Fibroblast of the aortic adventitia (primary cell): ENCODE results near the gene IRGC. TPM values are rescaled to one million over a fixed set of nuclear protein-coding genes. Genes with fewer than 3 reads are reported as not detected.

Experiments used
- DNase-seq: peaks from one replicate; pipeline ENCODE4 v3.0.0-alpha.2; 2010; ENCODE audit warnings: low read depth
- H3K4me3 ChIP-seq: 2 replicates; pipeline ENCODE4 v1.5.1; 2011; ENCODE audit warnings: low read depth, mild to moderate bottlenecking, control low read depth, low read length, moderate library complexity
- CTCF ChIP-seq: IDR thresholded peaks from 2 replicates; pipeline ENCODE4 v1.5.1; 2011; ENCODE audit warnings: mild to moderate bottlenecking, low read length, control low read depth, inconsistent platforms; ENCODE audit not compliant: insufficient read depth
- total RNA-seq: library from RNA; depleted of rRNA; stranded (reverse); fragments of >200 nt; gene quantifications from 2 replicates; pipeline ENCODE4 v1.2.3, GENCODE V29; 2012; ENCODE audit warnings: low replicate concordance

Gene IRGC
- total RNA-seq, 1 donor, result not detected

- no peak overlapping the region for H3K4me3 ChIP-seq
- no peak for DNase-seq
- TF ChIP-seq CTCF, result no peak
Measured at GRCh38 chr19:43690890-43691289, 25.0 kb upstream of the IRGC start.

DNA sequence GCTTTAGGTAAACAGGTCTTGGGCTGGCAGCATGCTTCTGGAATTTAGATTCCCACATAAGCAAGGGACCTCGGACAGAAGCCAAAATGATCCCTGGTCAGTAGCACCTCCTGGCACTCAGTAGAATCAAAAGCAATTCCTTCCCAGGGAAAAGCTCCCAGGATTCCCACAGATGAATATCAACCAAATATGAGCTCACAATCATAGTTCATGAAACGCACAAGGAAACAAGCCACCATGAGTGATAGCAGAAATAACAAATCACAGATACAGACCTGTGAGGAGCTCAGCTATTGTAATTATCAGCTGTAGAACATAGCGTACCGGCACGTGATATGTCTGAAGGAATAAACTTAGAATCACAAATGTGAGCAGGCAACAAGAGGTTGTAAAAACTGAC, 24.1 kb upstream of the IRGC start:
- no peak for TF ChIP-seq CTCF
- no peak for DNase-seq
- H3K4me3 ChIP-seq, result no peak overlapping the region

DNA sequence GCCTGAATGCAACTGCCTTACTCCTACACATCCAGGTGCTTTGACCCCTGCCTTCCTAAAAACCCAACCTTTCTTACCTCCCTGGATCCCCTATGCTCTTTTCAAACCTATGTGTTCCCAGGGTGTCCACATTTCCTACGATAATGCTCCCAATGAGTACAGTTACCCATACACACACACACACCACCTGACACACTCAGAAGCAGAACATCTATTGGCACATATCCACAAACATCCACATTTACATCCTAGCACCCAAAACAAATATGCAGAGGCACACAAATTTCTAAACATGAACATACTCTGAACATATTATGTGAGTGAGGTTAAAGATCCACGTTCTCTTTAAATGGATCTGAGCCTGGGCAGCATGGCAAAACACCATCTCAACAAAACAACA, 23.5 kb upstream of the IRGC start:
- no peak overlapping the region for H3K4me3 ChIP-seq
- TF ChIP-seq CTCF, result no peak
- no peak for DNase-seq

- H3K4me3 ChIP-seq, result no peak overlapping the region
- no peak for DNase-seq
- no peak for TF ChIP-seq CTCF
Measured at GRCh38 chr19:43692877-43693276, 23.0 kb upstream of the IRGC start.

DNA sequence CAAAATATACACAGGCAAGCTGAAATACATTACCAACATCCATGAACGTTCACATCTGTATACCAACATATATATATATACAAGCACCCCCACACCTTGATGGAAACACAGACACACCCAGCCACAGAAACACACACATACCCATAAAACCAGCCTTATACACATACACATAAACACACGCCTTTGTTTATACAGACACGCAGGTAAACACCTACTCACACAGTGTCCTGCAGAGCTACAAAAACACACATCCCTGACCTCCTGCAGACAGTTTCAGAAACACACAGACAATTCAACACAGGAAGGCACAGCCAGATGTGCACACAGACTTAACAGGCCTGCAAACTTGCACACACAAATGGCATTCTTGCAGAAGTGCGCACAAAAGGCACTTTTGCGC, 21.3 kb upstream of the IRGC start:
- H3K4me3 ChIP-seq, result no peak overlapping the region
- TF ChIP-seq CTCF, result no peak
- DNase-seq, result no peak

GRCh38 chr19:43695985-43696704, 19.7 kb upstream of the IRGC start:
- H3K4me3 ChIP-seq, result no peak overlapping the region
- DNase-seq, result no peak
- no peak for TF ChIP-seq CTCF

DNA sequence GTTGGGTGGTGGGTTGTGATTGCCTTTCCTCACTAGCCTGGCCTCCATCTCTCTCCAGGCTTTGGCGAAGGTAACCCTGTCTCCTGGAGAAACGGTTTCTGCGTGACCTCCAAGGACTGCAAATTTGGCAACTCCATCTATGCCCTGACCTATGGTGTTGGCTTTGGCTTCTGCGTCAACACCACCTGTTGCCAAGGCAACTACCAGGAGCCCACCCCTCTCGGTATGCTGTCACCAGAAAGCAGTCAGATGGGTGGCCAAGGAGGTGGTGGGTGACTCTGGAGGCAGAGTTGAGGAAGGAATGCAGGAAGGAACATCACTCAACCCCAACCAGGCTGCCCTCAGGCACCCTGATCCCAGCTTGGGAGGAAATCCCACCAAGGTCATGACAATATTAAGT, 18.6 kb upstream of the IRGC start:
- no peak overlapping the region for H3K4me3 ChIP-seq
- TF ChIP-seq CTCF, result no peak
- DNase-seq, result no peak
